Ammon's horn (tissue), 1 donor: ENCODE measurements around the gene LTB4R2.

Source experiments
- DNase-seq: peaks from one replicate; pipeline ENCODE4 v3.0.0-alpha.2; 2016; ENCODE audit warnings: low spot score

The LTB4R2 gene

GRCh38 chr14:24277071-24277470, 32.9 kb upstream of the LTB4R2 start:
- DNase-seq, result no peak

GRCh38 chr14:24277606-24278321, 32.2 kb upstream of the LTB4R2 start:
- peak; percentile 55 for DNase-seq

GRCh38 chr14:24278424-24278823, 31.5 kb upstream of the LTB4R2 start:
- DNase-seq, result no peak

DNA sequence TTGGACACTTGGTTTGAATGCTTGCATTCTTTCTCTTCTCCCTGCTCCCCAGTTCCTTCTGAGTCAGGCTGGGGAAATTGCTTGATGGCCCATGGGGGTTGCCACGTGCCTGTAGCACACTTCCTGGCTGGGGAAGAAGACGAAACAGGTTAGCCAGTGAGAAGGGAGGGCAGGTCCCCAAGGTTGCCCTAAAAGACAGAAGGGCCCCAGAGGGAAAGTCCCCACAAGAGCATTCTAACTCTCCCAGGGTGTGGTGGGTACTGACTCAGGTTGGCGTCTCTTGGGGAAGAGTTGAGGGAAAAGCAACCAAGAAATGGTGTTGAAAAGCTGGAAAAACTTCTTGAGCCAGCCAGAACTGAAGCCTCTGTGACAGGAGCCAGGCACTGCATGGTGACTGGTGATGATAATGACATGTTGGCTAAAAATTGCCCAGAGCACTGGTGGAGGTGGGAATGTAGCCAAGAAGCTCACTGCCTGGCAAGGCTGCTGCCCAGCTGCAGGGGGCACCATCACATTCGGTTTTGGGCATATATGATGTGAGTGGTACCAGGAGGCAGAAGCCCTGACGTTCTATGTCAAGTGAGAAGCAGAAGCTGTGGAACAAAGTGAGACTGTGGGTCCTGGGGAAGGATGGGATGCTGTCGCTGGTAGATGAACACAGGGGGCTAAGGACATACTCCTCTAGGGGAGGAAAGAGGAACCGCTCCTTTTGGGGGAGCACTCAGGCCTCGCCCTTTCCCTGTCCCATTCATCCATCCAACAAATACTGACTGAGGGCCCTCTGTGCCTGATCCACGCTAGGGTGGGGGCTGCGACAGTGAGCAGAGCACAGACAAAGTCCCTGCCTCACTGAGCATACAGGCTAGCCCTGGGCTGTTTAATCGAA, 30.4 kb upstream of the LTB4R2 start:
- peak; percentile 75 for DNase-seq

DNA sequence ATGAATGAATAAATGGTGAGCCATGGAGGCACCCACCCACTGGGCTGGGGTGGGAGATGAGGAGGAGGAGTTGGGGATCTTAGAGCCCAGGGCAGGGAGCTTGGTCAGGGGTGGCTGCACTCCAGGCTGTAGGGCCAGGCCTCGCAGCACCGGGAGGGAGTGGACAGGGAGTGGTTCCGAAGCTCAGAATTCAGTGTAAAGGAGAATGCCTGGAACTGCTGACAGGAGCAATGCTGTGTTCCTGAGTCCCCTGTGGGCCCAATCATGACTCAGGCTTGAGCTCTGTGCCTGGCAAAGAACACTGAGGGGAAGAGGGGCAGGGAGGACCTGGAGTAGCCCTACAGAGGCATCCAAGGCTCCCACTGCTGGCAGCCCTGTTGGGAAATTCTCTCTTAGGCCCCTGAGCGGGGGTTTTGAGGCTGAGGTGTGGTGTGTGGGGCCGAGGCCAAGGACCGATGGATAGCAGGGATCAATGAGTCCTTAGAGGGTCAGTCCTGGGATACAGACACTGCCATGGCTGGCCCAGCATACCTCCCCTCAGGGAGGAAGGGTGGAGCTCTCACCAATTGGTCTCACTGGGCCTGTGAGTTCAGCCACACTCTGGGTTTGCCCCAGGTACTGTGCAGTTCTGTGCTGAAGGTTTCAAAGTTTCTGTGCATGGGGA, 29.0 kb upstream of the LTB4R2 start:
- DNase-seq, result no peak

DNA sequence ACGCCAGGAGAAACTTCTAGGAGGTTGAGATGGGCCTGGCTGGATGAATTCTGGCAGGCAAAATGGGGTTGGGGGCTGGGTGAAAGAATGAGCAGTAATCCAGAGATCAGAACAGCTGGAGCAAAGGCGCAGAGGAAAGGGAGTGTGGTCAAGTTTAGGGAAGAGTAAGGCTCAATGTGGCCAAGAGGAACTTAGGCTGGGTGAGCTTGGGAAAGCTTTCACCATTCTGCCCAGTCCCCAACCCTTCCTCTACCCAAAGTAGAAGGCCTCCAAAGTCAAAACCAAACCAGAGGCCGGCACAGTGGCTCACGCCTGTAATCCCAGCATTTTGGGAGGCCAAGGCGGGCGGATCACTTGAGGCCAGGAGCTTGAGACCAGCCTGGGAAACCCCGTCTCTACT, 28.3 kb upstream of the LTB4R2 start:
- DNase-seq, result peak; percentile 23

GRCh38 chr14:24282736-24283135, 27.2 kb upstream of the LTB4R2 start:
- no peak for DNase-seq

DNA sequence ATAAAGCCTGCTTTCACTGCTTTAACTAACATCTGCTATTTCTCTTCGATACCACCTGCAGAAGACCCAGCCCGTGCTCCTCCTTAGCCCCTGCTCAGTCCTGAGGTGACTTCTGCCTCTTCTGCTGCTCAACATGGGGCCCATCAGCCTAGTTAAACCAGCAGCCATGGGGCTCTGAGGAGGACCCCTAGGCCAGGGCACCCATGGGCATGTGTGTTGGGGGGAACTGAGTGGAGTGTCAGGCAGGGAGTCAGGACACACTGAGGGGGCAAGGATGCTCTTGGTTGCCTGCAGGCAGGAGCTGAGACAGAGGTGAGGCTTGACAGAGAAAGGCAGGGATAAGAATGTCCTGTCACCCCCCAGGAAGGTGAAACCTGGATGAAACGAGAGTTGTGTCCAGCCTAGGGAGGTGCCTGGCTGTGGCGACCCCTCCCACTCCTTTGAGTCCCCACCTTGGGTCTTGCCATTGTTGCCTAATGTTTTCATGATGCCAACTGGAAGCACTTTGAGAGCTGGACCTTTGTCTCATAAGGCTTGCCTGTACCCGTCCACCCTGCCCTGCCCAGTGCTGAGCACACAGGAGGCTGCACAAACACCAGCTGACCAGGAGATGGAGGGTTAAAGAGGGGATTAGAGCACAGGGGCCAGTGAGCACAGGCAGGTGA, 26.0 kb upstream of the LTB4R2 start:
- no peak for DNase-seq

- no peak for DNase-seq
Observed at GRCh38 chr14:24284501-24285035, 25.4 kb upstream of the LTB4R2 start.

DNA sequence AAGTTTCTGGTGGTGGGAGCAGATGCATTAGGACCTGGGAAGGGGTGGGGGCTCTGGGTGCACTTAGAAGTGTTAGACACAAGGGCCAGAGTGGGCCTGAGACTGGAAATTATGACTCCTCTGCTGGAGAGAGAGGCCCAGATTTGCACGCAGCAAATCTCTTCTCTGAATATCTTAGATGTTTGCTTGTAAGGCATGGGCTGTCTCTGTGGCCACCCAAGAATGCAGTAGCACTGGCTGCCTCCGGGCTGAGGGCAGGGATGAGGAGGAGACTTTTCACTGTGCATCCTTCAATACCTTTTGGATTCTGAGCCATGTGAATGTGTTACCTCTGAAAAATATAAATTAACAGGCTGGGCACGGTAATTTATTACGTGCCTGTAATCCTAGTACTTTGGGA, 24.6 kb upstream of the LTB4R2 start:
- DNase-seq, result no peak

GRCh38 chr14:24286996-24287395, 22.9 kb upstream of the LTB4R2 start:
- no peak for DNase-seq

DNA sequence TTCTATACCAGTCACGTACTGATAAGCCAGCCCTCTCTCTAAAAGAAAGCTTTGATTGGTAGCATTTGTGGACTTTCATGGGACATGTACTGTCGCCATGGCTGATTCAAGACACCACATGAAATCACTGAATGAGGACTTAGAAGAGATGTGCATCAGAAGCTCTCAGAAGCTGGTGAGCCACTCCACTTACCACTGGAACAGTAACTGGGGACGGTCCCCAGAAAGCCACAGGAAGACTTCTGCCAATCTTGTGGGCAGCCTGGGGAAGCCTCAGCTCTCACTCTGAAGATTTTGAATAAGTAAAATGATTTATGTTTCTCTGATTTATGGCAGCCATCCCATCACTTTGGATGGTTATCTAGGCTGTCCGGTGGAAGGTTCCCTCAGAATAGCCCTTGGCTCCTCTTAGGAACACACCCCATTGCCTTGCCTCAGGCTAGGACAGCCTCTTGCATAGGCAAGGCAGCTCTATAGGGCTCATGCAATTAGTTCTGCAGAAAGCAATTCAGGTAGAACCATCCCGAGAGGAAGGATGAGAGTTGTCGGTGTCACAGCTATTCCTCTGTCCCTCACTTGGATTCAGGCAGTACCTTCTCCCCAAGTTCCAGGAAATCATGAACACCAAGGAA, 20.2 kb upstream of the LTB4R2 start:
- DNase-seq, result no peak

- no peak for DNase-seq
Observed at GRCh38 chr14:24290746-24291145, 19.2 kb upstream of the LTB4R2 start.

- DNase-seq, result no peak
Observed at GRCh38 chr14:24291446-24292117, 18.4 kb upstream of the LTB4R2 start.

GRCh38 chr14:24292118-24292807, 17.7 kb upstream of the LTB4R2 start:
- DNase-seq, result no peak

DNA sequence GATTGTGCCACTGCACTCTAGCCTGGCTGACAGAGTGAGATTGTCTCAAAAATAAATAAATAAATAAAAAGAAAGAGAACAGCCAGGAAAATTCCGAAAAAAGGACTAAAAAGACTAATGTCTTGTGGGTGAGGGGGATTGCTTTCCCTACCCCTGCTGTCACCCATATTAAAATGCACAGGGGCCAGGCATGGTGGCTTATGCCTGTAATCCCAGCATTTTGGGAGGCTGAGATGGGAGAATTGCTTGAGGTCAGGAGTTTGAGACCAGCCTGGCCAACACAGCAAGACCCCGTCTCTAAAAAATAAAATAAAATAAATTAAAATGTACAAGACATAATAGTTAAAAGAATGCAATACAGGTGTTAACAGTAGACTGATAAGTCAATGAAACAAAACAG, 16.4 kb upstream of the LTB4R2 start:
- no peak for DNase-seq

- peak; percentile 86 for DNase-seq
Observed at GRCh38 chr14:24296341-24297157, 13.4 kb upstream of the LTB4R2 start.

DNA sequence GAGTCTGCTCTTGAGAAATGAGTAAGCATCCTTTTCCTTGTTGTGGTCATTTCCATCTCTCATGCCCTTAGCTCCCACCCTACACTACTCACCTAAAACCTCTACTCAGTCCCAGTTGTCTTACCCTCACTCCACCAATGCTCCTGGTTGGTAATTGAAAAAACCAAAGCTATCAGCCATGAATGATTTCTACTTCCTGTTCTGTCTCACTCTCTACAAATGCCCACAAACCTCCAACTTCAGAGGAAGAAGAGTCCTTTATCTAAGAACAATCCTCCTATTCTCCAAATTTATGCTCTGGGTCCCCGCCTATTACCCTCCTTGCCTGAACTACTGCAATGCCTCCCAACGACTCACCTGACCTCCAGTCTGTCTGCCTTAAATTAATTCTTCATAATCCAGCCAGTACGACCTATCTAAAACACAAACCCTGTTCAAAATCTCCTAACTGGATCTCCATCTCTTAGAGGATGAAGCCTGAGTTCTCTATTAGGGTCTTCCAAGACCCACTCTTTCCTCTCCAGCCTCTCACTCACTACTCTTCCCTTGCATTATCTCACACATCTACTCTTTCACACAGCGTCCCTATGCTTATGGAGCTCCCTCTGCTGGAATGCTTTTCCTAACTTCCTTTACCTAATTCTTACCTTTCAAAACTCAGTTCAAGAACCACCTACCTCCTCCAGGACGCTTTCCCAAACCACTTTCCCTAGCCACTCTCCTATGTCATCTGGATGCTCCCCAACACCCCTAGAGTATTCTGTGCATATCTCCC, 12.6 kb upstream of the LTB4R2 start:
- DNase-seq, result no peak

GRCh38 chr14:24298892-24299254, 11.1 kb upstream of the LTB4R2 start:
- DNase-seq, result no peak
